ENCODE data around the gene CRY2.

The CRY2 gene

DNA sequence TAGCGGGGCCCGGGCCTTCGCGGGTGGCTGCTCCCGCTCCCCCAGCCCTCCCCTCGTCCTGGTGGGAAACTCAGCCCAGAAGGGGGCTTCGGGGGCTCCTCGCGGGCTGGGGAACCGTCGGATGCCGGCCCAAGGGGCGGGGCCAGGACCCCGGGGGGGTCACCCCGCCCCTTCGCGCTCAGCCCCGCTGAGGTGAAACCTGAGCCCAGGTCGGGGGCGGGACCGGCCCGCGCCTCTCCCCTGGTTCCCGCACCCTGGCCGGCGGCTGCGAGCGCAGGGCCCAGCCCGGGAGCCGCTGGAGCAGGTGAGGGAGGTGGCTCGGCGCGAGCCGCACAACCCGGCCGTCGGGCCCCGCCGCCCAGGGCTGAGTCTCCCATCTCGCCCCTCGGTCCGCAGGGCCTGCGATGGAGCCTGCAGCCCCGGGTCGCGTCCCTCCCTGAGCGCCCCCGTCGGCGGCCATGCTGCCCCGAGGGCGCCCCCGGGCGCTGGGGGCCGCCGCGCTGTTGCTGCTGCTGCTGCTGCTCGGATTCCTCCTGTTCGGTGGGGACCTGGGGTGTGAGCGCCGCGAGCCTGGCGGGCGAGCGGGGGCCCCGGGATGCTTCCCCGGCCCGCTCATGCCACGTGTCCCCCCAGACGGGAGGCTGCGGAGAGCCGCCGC is 75.3 kb downstream of the CRY2 start, which contains the start of gene LARGE2:
Gene LARGE2 (plus strand): TSS at position 232 of the 658 bp plus-strand sequence. CDS start 227 bp downstream, at position 459.
- no peak for ATAC-seq
- TF ChIP-seq TCF4 (CRISPR knock-in tag; IDR thresholded peaks at IDR 0.05; ENCODE audit: borderline replicate concordance) = no peak
- no peak for TF ChIP-seq PATZ1 (CRISPR knock-in tag; IDR thresholded peaks at IDR 0.05; ENCODE audit: borderline replicate concordance)
- TF ChIP-seq ESRRG (CRISPR knock-in tag; IDR thresholded peaks at IDR 0.05) = no peak
- no peak for TF ChIP-seq OSR1 (CRISPR knock-in tag; IDR thresholded peaks at IDR 0.05)

- no peak for TF ChIP-seq OSR1 (CRISPR knock-in tag; IDR thresholded peaks at IDR 0.05)
- TF ChIP-seq ARNTL (CRISPR knock-in tag; IDR thresholded peaks at IDR 0.05; ENCODE audit: borderline replicate concordance, low read depth) = no peak
- TF ChIP-seq ZC3H10 (CRISPR knock-in tag; IDR thresholded peaks at IDR 0.05) = no peak
- TF ChIP-seq SNAI2 (CRISPR knock-in tag; IDR thresholded peaks at IDR 0.05) = no peak
- TF ChIP-seq RARB (CRISPR knock-in tag; IDR thresholded peaks at IDR 0.05) = no peak
- no peak for TF ChIP-seq ZFP3 (CRISPR knock-in tag; IDR thresholded peaks at IDR 0.05)
- no peak for TF ChIP-seq POU6F1 (CRISPR knock-in tag; IDR thresholded peaks at IDR 0.05; ENCODE audit: borderline replicate concordance, low read depth)
- no peak for TF ChIP-seq ZNF8 (CRISPR knock-in tag; IDR thresholded peaks at IDR 0.05)
- TF ChIP-seq PPARA (CRISPR knock-in tag; IDR thresholded peaks at IDR 0.05; ENCODE audit: borderline replicate concordance) = no peak
- TF ChIP-seq TOX (CRISPR knock-in tag; IDR thresholded peaks at IDR 0.05; ENCODE audit: borderline replicate concordance) = no peak
- no peak for TF ChIP-seq ISL1 (CRISPR knock-in tag; IDR thresholded peaks at IDR 0.05)
- TF ChIP-seq ZFP30 (CRISPR knock-in tag; IDR thresholded peaks at IDR 0.05) = no peak
- no peak for TF ChIP-seq BACH2 (CRISPR knock-in tag; IDR thresholded peaks at IDR 0.05; ENCODE audit: borderline replicate concordance)
- TF ChIP-seq, protein P1, sequence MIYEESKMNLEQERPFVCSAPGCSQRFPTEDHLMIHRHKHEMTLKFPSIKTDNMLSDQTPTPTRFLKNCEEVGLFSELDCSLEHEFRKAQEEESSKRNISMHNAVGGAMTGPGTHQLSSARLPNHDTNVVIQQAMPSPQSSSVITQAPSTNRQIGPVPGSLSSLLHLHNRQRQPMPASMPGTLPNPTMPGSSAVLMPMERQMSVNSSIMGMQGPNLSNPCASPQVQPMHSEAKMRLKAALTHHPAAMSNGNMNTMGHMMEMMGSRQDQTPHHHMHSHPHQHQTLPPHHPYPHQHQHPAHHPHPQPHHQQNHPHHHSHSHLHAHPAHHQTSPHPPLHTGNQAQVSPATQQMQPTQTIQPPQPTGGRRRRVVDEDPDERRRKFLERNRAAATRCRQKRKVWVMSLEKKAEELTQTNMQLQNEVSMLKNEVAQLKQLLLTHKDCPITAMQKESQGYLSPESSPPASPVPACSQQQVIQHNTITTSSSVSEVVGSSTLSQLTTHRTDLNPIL (CRISPR knock-in tag; IDR thresholded peaks at IDR 0.05; ENCODE audit: low read depth) = no peak
- no peak for TF ChIP-seq ESRRG (CRISPR knock-in tag; IDR thresholded peaks at IDR 0.05)
- no peak for ATAC-seq
Measured at GRCh38 chr11:45924036-45924915, 77.0 kb downstream of the CRY2 start.

GRCh38 chr11:45924927-45925326 is 77.7 kb downstream of the CRY2 start:
- TF ChIP-seq ZFP3 (CRISPR knock-in tag; IDR thresholded peaks at IDR 0.05) (no peak), ESRRG (CRISPR knock-in tag; IDR thresholded peaks at IDR 0.05) (no peak), POU6F1 (CRISPR knock-in tag; IDR thresholded peaks at IDR 0.05; ENCODE audit: borderline replicate concordance, low read depth) (no peak)
- no peak for ATAC-seq

DNA sequence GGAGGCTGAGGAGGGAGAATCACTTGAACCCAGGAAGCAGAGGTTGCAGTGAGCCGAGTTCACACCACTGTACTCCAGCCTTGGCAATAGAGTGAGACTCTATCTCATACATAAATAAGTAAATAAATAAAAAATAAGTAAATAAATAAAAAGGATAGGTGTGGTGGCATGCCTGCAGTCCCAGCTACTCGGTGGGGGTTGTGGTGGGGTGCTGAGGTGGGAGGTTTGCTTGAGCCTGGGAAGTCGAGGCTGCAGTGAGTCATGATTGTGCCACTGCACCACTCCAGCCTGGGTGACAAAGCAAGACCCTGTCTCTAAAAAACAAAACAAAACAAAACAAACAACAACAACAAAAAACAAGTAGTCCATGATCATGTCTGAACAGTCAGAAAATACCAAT is 78.3 kb downstream of the CRY2 start:
- no peak for TF ChIP-seq OSR1 (CRISPR knock-in tag; IDR thresholded peaks at IDR 0.05)
- no peak for TF ChIP-seq ZNF565 (CRISPR knock-in tag; conservative IDR thresholded peaks at IDR 0.05; ENCODE audit: low read depth)
- no peak for TF ChIP-seq CSDC2 (CRISPR knock-in tag; IDR thresholded peaks at IDR 0.05)
- TF ChIP-seq PATZ1 (CRISPR knock-in tag; IDR thresholded peaks at IDR 0.05; ENCODE audit: borderline replicate concordance) = no peak
- TF ChIP-seq ZNF70 (CRISPR knock-in tag; IDR thresholded peaks at IDR 0.05) = no peak
- no peak for TF ChIP-seq ZFP3 (CRISPR knock-in tag; IDR thresholded peaks at IDR 0.05)
- TF ChIP-seq, protein P2, sequence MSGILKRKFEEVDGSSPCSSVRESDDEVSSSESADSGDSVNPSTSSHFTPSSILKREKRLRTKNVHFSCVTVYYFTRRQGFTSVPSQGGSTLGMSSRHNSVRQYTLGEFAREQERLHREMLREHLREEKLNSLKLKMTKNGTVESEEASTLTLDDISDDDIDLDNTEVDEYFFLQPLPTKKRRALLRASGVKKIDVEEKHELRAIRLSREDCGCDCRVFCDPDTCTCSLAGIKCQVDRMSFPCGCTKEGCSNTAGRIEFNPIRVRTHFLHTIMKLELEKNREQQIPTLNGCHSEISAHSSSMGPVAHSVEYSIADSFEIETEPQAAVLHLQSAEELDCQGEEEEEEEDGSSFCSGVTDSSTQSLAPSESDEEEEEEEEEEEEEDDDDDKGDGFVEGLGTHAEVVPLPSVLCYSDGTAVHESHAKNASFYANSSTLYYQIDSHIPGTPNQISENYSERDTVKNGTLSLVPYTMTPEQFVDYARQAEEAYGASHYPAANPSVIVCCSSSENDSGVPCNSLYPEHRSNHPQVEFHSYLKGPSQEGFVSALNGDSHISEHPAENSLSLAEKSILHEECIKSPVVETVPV (CRISPR knock-in tag; IDR thresholded peaks at IDR 0.05) = no peak
- TF ChIP-seq, protein P1 (CRISPR knock-in tag; IDR thresholded peaks at IDR 0.05; ENCODE audit: low read depth) = no peak
- no peak for TF ChIP-seq PPARA (CRISPR knock-in tag; IDR thresholded peaks at IDR 0.05; ENCODE audit: borderline replicate concordance)
- ATAC-seq = no peak

All from SK-N-SH treated with all-trans-retinoic acid at 6 μM for 48 hours (cell line).